ENCODE measurements around the gene IQCK.

Gene IQCK

DNA sequence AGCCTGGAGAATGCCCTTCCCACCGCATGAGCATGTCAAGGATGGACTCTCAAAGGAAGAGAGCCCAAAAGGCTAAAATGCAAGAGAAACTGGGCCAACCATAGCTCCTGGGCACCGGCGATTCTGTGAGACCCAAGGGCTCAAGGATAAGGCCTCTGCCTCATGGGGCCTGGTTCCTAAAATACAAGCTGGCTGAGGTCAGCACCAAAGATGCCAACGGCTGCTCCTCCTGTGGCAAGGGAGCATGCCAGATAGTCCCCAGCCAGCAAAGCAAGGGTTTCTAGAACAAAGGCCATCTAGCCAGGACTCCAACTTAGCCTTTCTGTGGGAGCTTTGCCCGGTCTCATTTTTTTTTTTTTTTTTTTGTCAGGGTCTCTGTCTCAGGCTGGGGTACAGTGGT lies 146.5 kb downstream of the IQCK start:
- no peak for DNase-seq

GRCh38 chr16:19868421-19868820 lies 150.3 kb downstream of the IQCK start:
- DNase-seq: no peak

- no peak for DNase-seq
Observed at GRCh38 chr16:19871721-19872120, 153.7 kb downstream of the IQCK start.

DNA sequence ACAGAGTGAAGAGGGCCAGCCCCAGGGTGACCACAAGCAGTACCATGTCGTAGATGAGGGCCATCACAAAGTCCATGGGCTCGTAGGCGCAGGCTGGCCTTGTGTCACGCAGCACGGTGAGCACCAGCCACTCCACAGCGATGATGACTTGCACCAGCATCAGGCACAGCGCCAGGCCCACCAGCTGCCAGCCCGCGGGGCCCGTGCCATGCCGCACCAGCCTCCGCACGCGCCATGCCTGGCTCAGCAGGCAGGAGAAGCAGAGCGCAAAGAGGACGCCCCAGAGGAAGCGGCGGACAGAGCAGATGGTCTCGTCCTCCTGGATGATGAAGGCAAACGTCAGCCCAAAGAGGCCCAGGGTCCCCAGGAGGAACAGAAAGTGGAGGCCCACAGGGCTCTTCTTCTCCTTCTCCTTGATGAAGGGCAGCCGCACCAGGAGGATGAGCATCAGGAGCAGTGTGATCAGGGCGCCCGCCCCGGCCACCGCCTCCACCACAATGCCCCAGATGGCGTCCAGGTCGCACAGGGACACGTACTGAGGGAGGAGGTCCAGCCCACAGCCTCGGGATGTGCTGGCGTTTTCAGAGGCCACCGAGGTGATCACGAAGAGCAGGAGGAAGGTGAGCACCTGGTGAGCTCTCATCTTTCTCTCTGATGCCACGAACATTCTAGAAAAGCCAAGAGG lies 154.2 kb downstream of the IQCK start:
- no peak for DNase-seq

- DNase-seq: no peak
Observed at GRCh38 chr16:19872935-19873334, 154.9 kb downstream of the IQCK start.

GRCh38 chr16:19874026-19874425 lies 156.0 kb downstream of the IQCK start:
- no peak for DNase-seq

DNA sequence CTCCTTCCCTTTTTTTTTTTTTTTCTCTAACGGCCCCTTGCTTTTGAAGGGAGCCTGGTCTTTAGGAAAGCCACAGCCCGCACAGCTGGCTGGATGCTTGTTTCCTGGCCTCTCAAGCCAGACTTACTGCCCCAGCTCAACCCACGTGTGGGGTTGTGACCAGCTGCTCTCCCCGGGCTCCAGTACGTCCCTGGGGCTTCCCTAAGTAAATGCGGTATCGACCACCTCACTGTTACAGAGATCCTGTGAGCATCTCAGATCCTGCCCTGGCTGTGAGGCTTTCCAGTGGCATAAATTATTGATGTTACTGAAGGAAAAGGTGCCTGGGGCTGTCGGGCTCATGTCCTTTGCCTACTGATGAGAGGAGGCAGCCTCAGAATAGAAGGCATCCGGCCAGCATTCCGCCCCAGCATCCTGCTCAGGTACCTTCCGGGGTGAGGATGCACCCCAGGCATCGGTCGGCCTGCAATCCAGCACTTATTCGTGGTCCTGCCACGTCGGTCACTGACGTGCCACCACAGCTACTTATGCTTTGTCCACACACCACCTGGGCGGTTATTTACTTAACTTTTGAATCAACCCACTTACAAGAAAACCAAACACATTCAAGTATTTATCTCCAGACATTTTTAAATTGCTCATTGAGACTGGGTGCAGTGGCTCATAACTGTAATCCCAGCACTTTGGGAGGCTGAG lies 156.9 kb downstream of the IQCK start:
- DNase-seq: no peak

DNA sequence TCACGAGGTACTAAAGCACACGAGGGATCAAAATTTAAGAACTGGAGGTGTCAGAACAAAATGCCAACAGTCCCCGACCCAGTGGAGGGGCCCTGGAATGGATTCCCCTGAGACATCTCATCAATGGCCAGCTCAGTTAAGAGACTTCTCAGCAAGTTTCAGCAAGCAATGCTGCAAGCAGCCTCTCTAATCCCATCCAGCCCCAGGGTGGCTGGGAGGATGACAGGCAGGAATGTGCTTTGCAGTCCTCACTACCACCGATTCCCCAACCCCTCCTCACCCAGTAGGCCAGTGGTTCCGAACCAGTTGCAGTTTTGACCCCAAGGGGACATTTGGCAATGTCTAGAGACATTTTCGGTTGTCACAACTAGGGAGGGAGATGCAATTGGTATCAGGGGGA lies 157.8 kb downstream of the IQCK start:
- DNase-seq: no peak

DNA sequence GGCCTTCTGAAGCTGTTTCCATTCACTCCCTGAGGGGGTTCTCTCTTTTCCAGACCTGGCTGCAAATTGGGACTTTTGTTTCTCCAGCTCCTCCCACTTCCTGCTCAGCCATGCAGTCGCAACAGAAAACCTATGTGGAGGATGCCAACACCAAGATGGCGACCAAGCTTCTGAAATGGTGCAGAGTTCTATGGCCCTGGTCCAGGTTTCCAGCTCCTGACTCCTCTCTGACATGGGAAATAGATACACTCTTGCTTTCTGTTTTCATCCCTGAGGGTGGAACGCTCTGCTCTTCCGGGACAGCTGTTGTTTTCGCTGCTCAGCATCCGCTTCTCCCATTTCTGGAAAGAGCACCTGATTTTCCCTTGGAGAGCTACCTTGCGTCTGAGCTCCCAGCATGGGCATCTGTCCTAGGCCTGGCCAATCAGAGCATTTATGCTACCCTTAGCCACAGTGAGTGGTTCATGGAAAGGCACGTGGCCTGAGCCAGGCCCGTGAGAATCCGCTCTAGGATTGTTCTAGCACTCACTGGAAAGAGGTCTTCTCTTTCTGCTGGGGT lies 158.5 kb downstream of the IQCK start:
- no peak for DNase-seq

GRCh38 chr16:19878757-19879156 lies 160.7 kb downstream of the IQCK start:
- no peak for DNase-seq

DNA sequence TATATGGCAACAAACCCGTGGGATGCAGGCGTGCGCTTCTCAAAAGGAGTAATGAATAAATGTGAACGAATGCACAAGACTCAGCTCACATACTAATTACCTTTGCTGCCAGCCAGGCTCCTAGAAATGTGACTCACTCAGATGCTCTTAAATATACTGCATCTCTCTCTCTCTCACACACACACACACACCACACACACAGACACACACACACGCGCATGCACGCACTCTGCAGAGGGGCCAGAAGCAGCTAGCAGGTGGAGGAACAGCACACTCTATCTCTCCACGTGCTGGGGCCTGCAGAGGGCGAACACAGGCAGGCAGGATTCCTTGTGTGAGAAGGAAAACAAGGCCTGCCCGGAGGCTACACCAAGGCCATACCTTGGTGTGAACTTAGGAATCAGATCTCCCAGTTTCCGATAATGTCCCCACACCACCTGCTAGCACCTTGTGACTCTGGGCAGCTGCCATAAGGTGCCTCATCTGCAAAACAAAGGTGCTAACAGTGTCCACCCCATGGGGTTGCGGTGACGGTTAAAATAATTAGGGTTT lies 161.2 kb downstream of the IQCK start:
- no peak for DNase-seq

DNA sequence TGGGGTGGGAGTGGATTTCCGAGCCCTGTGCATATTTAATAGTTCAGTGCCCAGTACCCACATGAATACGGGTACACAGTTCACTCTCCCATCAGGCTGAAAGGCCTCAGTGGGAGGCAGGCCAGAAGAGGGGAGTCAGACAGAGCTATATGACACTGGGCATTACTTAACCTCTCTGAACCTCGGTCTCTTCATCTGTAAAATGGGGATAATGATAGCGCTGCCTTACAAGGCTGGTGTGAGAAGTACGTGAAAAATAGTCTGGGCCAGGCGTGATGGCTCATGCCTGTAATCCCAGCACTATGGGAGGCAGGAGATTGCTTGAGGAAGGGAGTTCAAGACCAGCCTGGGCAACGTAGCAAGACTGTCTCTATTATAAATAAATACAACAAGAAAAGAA lies 163.0 kb downstream of the IQCK start:
- no peak for DNase-seq

- no peak for DNase-seq
Observed at GRCh38 chr16:19881783-19882182, 163.7 kb downstream of the IQCK start.

DNA sequence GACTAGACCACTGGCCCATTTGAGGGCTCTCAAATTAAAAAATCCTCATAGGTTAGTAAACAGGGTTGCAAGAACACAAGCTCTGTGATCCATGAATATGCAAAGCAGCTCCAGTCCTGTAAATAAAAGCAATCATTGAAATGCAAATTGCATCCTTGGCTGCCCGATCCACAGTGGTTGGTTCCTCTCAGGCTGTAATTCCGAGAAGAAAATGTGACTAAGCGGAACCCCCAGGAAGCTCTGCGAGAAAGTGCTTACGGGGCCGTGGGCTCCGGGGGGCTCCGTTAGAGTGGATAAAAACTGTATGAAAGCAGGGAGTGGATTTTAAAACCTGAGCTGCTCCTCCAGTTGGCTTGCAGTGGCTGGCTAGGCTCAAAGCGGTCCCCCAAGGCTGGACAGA lies 164.1 kb downstream of the IQCK start:
- no peak for DNase-seq

DNA sequence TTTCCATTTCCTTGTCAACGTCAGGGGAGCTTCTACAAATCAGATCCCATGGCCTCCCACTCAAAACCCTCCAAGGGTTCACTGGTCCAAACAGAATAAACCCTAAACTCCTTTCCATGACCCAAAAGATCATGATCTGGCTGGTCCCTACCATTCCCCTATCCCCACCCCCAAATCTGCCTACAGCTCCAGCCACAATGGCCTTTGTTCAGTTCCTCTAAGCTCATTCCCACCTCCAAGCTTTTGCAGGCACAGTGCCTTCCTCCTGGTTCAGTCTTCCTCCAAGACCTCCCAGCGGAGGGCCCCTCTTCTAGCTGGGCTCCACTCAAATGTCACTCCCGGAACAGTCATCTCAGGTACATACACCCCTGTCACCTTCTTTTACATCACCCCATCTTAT lies 164.6 kb downstream of the IQCK start:
- no peak for DNase-seq

GRCh38 chr16:19883296-19883965 lies 165.4 kb downstream of the IQCK start:
- no peak for DNase-seq

- DNase-seq: peak in 1 of 4 experiments; percentile 5
Observed at GRCh38 chr16:19883966-19884485, 166.0 kb downstream of the IQCK start.

GRCh38 chr16:19884611-19885450 lies 166.8 kb downstream of the IQCK start, which contains the start of gene GPRC5B:
TSS of gene GPRC5B (minus strand) at chr16:19884848. CDS start at chr16:19872845, 12,003 bp downstream.
- DNase-seq: peak in 3 of 4 experiments; percentile 8 to 25 (median 16)

GRCh38 chr16:19885451-19886072 lies 167.5 kb downstream of the IQCK start:
- DNase-seq: no peak

DNA sequence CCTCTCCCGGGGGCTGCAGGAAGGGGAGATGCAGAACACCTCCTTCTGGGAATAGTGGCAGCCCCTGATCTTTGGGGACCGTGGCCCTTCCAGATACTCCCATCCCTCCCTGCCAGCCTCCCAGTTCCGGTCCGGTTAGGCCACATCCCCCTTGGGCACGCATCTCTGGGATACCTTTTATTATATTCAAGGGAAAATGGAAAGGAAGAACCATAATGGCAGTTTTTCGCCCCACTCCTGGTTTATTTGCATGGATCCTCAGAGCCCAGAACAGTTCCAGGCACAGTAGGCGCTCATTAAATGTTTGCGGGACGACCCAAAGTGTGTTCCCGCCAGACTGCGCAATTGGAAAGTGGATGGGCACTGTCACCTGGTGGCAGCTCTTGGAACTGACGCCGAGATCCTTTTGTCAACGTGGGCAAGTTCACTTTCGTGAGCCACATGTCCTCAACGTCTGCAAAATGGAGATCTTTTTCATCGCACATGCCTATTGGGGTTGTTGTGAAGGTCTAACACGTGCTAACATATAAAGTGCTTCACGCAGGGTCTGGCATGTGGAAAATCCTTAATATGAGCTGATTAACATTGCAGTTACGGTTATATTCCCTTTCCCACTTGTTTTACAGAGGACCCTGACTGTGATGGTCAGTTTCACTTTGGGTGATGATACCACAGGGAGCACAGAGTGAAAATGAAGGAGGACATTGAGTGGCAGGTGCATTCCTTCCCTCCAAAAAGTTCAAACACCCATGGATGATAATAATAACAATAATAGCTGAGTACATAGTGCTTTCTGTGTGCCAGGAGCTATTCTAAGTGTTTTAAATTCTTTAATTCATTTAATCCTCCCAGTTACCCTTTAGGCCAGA lies 168.2 kb downstream of the IQCK start:
- DNase-seq: peak; percentile 32 to 65 (median 51)

- no peak for DNase-seq
Observed at GRCh38 chr16:19888834-19889233, 170.8 kb downstream of the IQCK start.
